HG03457 (cell line): ENCODE data around the gene MOB1A.
"Not testable (repeated sequence)": the region's sequence is repeated elsewhere in the genome, so short reads cannot be mapped to it uniquely, and the experiment has no call there.

Experiments
- ATAC-seq: cut with Tn5 transposase; IDR thresholded peaks from one replicate; pipeline ENCODE4 v1.9.1; 2021; ENCODE audit warnings: moderate number of reproducible peaks; ENCODE audit not compliant: unreplicated experiment

Gene MOB1A

DNA sequence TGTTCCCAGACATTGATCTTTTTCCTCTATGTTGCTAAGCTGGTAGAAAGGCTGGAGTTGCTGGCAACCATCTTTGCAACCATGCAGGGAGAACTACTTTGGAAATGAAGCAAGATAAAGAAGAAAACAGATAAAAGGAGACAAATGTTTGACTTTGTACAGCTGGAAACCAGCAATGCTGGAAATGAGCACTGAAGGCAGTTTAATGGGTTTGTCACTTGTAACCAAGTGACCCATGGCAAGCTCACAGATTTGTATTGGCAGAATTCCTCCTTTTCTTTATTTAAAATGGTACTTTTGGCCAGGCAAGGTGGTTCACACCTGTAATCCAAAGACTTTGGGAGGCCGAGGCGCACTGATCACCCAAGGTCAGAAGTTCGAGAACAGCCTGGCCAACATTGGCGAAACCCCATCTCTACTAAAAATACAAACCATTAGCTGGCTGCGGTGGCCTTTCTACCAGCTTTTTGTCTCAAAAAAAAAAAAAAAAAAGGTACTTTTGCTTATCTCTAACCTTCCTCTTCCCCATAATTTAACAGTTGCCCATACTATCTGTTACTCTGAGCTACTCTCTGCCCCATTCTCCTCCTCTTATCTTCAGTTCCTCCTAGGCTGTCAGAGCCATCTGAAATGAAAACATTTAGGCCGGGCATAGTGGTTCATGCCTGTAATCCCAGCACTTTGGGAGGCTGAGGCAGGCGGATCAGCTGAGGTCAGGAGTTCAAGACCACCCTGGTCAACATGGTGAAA, 28.9 kb downstream of the MOB1A start:
- ATAC-seq = no peak

- no peak for ATAC-seq
Measured at GRCh38 chr2:74149247-74149525, 29.5 kb downstream of the MOB1A start.

- ATAC-seq = no peak
Measured at GRCh38 chr2:74148457-74149246, 30.0 kb downstream of the MOB1A start.

DNA sequence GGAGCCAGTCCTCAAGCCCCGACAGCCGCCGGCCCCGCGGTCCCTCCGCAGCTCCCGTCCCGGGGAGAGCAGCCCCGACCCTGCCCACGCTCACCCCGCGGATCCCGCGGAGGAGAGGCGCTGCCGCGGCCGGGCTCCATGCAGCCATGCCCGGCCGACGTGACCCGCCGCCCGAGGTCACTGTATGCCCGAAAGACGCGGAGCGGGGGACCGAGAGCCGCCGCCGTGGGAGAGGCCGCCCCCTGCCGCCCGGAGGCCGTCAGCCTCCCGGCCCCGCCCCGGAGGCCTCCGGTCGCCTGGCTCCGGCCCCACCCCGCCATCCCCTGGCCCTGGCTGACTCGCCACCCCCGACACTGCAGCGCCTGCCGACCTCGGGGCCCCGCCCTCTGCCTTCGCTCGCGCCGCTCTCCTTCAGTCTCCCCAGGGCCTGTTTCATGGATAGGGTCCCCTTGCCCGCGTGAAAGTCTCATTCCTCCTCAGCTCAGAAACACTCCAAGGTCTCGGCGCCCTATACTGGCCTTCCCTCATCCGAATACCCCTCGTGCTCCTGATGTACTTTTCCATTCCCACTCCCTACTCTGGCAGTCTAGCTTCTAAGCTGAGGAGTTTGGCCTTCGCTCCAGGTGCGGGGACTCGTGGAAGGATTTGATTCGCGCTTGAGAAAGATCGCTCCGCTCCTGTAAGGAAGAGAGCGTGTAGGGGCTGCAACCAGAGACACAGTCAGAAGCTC, 30.8 kb downstream of the MOB1A start, which contains the start of gene BOLA3:
Gene BOLA3, minus strand, starts transcription at position 186 of the 730 bp plus-strand sequence. Its CDS starts 38 bp downstream, at position 148.
- ATAC-seq = peak; percentile 76

- ATAC-seq = peak; percentile 8
Measured at GRCh38 chr2:74146929-74147726, 31.6 kb downstream of the MOB1A start.

DNA sequence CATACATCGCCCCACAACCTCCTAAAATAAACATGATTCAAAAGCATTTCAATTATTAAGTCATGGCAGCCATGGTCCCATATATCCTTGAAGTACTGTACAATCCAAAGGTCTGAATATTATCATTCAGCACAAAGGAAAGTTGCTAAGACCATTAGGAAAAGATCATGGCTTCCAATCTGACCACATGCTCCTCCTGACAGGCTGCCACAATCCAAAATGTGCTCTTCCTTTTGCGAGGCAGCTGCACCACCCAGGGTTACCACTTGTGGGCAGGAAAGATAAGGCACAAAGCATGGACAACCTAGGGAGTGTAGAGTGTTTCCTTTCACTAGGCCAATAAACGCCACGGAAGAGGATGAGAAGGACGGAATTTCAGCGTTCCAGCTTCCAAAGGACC, 36.3 kb downstream of the MOB1A start:
- no peak for ATAC-seq

DNA sequence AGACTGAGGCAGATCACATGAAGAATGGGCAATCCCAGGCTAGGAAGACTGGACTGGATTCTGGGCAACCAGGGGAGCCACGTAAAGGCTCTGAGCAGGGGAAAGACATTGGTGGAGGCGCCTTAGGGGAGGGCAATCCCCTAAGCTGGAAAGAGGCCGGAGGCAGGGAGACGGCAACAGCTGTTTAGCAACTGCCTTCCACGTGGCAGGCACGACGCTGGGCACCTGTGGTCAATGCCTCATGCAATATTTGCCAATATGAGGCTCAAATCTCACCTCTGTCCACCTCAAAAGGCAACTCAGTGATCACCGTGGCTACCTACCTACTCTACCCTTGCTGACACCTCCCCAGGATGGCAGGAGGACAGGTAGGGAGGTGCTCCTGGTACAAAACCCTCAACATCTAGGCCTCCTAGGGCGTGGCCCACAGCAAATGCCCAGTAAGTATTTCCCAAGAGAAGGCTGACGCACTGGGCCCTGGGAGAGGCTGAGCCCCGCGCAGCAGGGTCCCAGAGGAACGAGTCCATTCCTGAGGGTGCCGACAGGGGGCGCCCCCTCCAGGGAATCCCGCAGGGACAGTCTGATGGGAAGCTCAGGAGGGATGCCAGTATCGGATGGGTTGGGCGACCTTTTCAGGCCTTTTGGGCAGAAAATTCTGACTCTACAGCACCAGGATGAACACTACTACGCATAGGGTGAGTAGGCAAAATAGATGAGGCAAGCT, 39.9 kb downstream of the MOB1A start:
- no peak for ATAC-seq

- ATAC-seq = no peak
Measured at GRCh38 chr2:74137651-74138599, 40.8 kb downstream of the MOB1A start.

DNA sequence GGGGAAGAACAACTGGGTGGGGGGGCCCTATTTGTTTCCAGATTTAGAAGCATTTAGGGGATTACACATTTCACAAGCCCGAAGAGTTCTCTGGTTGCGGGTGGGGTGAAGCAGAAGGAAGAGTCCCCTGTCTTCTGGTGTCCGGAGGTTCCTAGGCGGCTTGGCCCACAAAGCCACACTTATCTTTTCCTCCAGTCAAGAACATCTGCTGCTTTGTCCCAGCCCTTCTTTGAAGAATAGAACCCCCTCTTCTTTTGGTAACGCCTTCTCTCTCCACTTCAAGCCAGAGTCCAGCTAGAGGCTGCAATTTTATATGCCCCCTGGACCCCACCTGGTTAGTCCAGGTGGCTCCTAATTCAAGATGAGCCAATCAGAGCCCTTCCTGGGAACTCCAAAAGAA, 46.8 kb downstream of the MOB1A start:
- ATAC-seq = no peak

GRCh38 chr2:74130211-74130995, 48.3 kb downstream of the MOB1A start:
- ATAC-seq = no peak

DNA sequence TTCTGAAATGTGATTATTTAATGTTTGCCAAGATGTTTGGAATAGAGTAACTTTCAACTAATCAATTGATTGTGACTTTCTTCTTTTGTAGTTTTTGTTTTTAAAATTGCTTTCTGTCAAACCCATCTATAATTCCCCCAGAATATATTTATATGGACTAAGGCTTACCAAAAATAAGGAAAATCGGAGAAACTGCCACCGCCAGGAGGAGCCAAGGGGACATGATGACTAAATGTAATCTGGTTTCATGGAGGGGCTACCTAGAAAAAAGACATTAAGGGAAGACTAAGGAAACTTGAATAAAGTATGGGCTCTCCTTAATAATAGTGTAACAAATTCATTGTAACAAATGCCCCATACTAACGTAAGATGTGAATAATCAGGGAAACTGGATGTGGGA, 50.5 kb downstream of the MOB1A start:
- ATAC-seq = no peak

DNA sequence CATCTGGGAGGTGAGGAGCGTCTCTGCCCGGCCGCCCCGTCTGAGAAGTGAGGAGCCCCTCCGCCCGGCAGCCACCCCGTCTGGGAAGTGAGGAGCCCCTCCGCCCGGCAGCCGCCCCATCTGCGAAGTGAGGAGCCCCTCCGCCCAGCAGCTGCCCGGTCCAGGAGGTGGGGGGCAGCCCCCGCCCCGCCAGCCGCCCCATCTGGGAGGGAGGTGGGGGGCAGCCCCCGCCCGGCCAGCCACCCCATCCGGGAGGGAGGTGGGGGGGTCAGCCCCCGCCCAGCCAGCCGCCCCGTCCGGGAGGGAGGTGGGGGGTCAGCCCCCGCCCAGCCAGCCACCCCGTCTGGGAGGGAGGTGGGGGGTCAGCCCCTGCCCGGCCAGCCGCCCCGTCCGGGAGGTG, 54.7 kb downstream of the MOB1A start:
- not testable (repeated sequence) for ATAC-seq

GRCh38 chr2:74121846-74122245, 56.8 kb downstream of the MOB1A start:
- not testable (repeated sequence) for ATAC-seq

GRCh38 chr2:74119912-74120825, 58.5 kb downstream of the MOB1A start:
- peak; percentile 91 for ATAC-seq

- ATAC-seq = no peak
Measured at GRCh38 chr2:74119339-74119738, 59.3 kb downstream of the MOB1A start.

DNA sequence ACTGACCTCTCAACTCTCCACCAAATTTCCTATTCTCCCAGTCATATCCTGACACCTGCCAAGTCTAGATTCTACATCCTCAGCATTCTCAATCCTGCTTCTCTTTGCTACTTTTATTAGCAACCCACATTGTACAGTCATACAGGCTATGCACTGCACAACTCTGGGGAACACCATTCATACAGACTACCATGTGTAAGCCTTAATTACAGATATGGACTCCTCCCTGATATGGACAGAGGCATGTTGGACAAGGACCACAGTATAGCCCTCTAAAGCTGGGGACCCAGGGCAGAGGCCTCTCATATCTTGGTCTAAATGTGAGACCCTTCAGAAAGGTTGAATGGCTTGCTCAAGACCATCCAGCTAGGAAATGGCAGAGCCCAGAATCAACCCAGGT, 67.3 kb downstream of the MOB1A start:
- ATAC-seq = no peak

DNA sequence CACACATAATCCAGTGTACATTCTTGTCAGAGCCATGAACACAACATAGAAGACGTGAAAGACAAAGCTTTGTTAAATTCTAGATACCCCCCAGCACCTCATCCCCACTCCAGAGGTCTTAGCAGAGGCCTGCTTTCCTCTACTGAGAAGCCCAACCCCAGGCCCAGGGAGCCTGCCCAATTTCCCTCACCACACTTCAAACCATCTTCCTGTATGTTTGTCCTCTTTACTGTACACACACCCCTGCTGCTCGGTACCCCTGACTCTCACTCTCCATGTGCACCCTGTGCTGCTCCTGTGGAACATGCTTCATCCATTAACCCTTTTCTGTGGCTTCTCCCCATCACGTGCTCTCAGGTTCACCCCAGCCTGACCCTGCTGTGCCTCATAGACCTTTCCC, 68.1 kb downstream of the MOB1A start:
- no peak for ATAC-seq
